H9 (cell line): ENCODE results near the gene NSFL1C. TPM values are rescaled to one million over a fixed set of nuclear protein-coding genes. Genes with fewer than 3 reads are reported as not detected.

Experiments
- DNase-seq: peaks from one replicate; pipeline ENCODE4 v3.0.0-alpha.2; 2017
- H2AFZ ChIP-seq: one replicate; pipeline ENCODE4 v1.6.1; 2013; ENCODE audit warnings: mild to moderate bottlenecking, low read length, control low read depth, moderate library complexity
- H2AK5ac ChIP-seq: 2 replicates; pipeline ENCODE4 v1.6.1; 2013; ENCODE audit warnings: low read length, control low read depth, mixed read lengths; ENCODE audit not compliant: insufficient read length
- H2BK120ac ChIP-seq: one replicate; pipeline ENCODE4 v1.6.1; 2013; ENCODE audit warnings: low read depth, mild to moderate bottlenecking, low read length, control low read depth, inconsistent platforms; ENCODE audit not compliant: poor library complexity, severe bottlenecking
- H2BK12ac ChIP-seq: 2 replicates; pipeline ENCODE4 v1.6.1; 2013; ENCODE audit warnings: low read length, control low read depth, mixed read lengths, low read depth; ENCODE audit not compliant: insufficient read length
- H2BK15ac ChIP-seq: 2 replicates; pipeline ENCODE4 v1.6.1; 2013; ENCODE audit warnings: low read depth, low read length, control low read depth
- H2BK20ac ChIP-seq: one replicate; pipeline ENCODE4 v1.6.1; 2013; ENCODE audit warnings: low read depth, mild to moderate bottlenecking, low read length, control low read depth, inconsistent platforms; ENCODE audit not compliant: poor library complexity, severe bottlenecking
- H2BK5ac ChIP-seq: 2 replicates; pipeline ENCODE4 v1.6.1; 2013; ENCODE audit warnings: low read length, control low read depth, mixed read lengths; ENCODE audit not compliant: insufficient read length
- H3K14ac ChIP-seq: 2 replicates; pipeline ENCODE4 v1.6.1; 2013; ENCODE audit warnings: low read length, control low read depth; ENCODE audit not compliant: insufficient read depth
- H3K18ac ChIP-seq: 2 replicates; pipeline ENCODE4 v1.6.1; 2013; ENCODE audit warnings: low read depth, mild to moderate bottlenecking, mixed read lengths, low read length, control low read depth; ENCODE audit not compliant: insufficient read length
- H3K23ac ChIP-seq: 2 replicates; pipeline ENCODE4 v1.6.1; 2013; ENCODE audit warnings: low read length, control low read depth, mixed read lengths, low read depth; ENCODE audit not compliant: insufficient read length
- H3K23me2 ChIP-seq: 2 replicates; pipeline ENCODE4 v1.6.1; 2013; ENCODE audit warnings: low read depth, mild to moderate bottlenecking, mixed read lengths, low read length, control low read depth; ENCODE audit not compliant: insufficient read length, poor library complexity, severe bottlenecking
- H3K27ac ChIP-seq: 2 replicates; pipeline ENCODE4 v1.5.1; 2013; ENCODE audit warnings: low read length, control low read depth, mixed read lengths, low read depth; ENCODE audit not compliant: insufficient read length
- H3K27me3 ChIP-seq: 2 replicates; pipeline ENCODE4 v1.6.1; 2013; ENCODE audit warnings: low read length, control low read depth, inconsistent platforms; ENCODE audit not compliant: insufficient read depth
- H3K4ac ChIP-seq: 2 replicates; pipeline ENCODE4 v1.6.1; 2013; ENCODE audit warnings: low read depth, mild to moderate bottlenecking, control low read depth, inconsistent platforms, low read length, moderate library complexity
- H3K4me1 ChIP-seq: 2 replicates; pipeline ENCODE4 v1.6.1; 2013; ENCODE audit warnings: low read length, control low read depth, inconsistent platforms; ENCODE audit not compliant: insufficient read depth
- H3K4me2 ChIP-seq: 2 replicates; pipeline ENCODE4 v1.6.1; 2013; ENCODE audit warnings: low read length, control low read depth, mixed read lengths; ENCODE audit not compliant: insufficient read length, insufficient read depth
- H3K56ac ChIP-seq: 2 replicates; pipeline ENCODE4 v1.6.1; 2013; ENCODE audit warnings: low read depth, mild to moderate bottlenecking, mixed read lengths, low read length, control low read depth; ENCODE audit not compliant: insufficient read length
- H3K79me1 ChIP-seq: 2 replicates; pipeline ENCODE4 v1.6.1; 2013; ENCODE audit warnings: low read depth, mild to moderate bottlenecking, moderate library complexity, low read length, control low read depth, inconsistent platforms; ENCODE audit not compliant: insufficient read depth, poor library complexity, severe bottlenecking
- H3K79me2 ChIP-seq: 2 replicates; pipeline ENCODE4 v1.6.1; 2013; ENCODE audit warnings: low read length, control low read depth, inconsistent platforms; ENCODE audit not compliant: insufficient read depth
- H3K9ac ChIP-seq: 2 replicates; pipeline ENCODE4 v1.6.1; 2013; ENCODE audit warnings: low read length, control low read depth, mixed read lengths; ENCODE audit not compliant: insufficient read length; ENCODE audit errors: extremely low read depth
- H3K9me3 ChIP-seq: one replicate; pipeline ENCODE4 v1.6.1; 2013; ENCODE audit warnings: low read depth, low read length, inconsistent platforms; ENCODE audit not compliant: control insufficient read depth
- H3T11ph ChIP-seq: one replicate; pipeline ENCODE4 v1.6.1; 2013; ENCODE audit warnings: mild to moderate bottlenecking, low read length, control low read depth, inconsistent platforms
- H4K20me1 ChIP-seq: one replicate; pipeline ENCODE4 v1.6.1; 2013; ENCODE audit not compliant: control insufficient read depth, insufficient read length, insufficient read depth
- H4K5ac ChIP-seq: 2 replicates; pipeline ENCODE4 v1.6.1; 2013; ENCODE audit warnings: low read depth, mild to moderate bottlenecking, mixed read lengths, low read length, control low read depth; ENCODE audit not compliant: insufficient read length
- H4K8ac ChIP-seq: replicated peaks from 2 replicates; pipeline ENCODE4 v1.6.1; 2013; ENCODE audit warnings: low read length, control low read depth, mixed read lengths, low read depth; ENCODE audit not compliant: insufficient read length
- H4K91ac ChIP-seq: 2 replicates; pipeline ENCODE4 v1.6.1; 2013; ENCODE audit warnings: low read depth, mild to moderate bottlenecking, moderate library complexity, mixed read lengths, low read length, control low read depth; ENCODE audit not compliant: insufficient read length
- H3K27ac Mint-ChIP-seq, 3 experiments: 2 replicates in 2 of 3; 3 replicates in 1 of 3; pipeline ENCODE4 v1.8.0; 2020 to 2021; ENCODE audit warnings: mixed read lengths in 3 of 3, mild to moderate bottlenecking in 1 of 3, moderate library complexity in 1 of 3
- H3K27me3 Mint-ChIP-seq: 2 replicates; pipeline ENCODE4 v1.8.0; 2021; ENCODE audit warnings: low read depth, mild to moderate bottlenecking, moderate library complexity, mixed read lengths
- H3K36me3 Mint-ChIP-seq, 3 experiments: 2 replicates in 2 of 3; 3 replicates in 1 of 3; pipeline ENCODE4 v1.8.0; 2020 to 2021; ENCODE audit warnings: low read depth in 3 of 3, mixed read lengths in 3 of 3; ENCODE audit not compliant: insufficient read depth in 1 of 3
- H3K4me1 Mint-ChIP-seq, 2 experiments: 2 replicates each; pipeline ENCODE4 v1.8.0; 2020; ENCODE audit warnings: mixed read lengths in 2 of 2
- H3K4me3 Mint-ChIP-seq, 2 experiments: 2 replicates in 1 of 2; 3 replicates in 1 of 2; pipeline ENCODE4 v1.8.0; 2020 to 2021; ENCODE audit warnings: mild to moderate bottlenecking in 2 of 2, mixed read lengths in 2 of 2, moderate library complexity in 1 of 2
- H3K9me3 Mint-ChIP-seq, 2 experiments: 2 replicates in 1 of 2; 3 replicates in 1 of 2; pipeline ENCODE4 v1.8.0; 2020; ENCODE audit warnings: mild to moderate bottlenecking in 2 of 2, mixed read lengths in 2 of 2, moderate library complexity in 1 of 2
- CTCF ChIP-seq: fragments of 200-600 bp; sonication (generic); conservative IDR thresholded peaks from 3 replicates; pipeline ENCODE4 v1.8.0; 2021; ENCODE audit warnings: antibody characterized with exemption, mild to moderate bottlenecking
- WGBS: extraction: QIAGEN DNeasy Blood & Tissue Kit; methylation state at CpG from one replicate; pipeline ENCODE4 v1.1.7; 2013; ENCODE audit warnings: missing lambda C conversion rate, low lambda C conversion rate, mixed read lengths; ENCODE audit not compliant: insufficient read length; ENCODE audit errors: extremely low coverage; 5-methylcytosine and 5-hydroxymethylcytosine counted together
- total RNA-seq: library from RNA; stranded (reverse); gene quantifications from 2 replicates; pipeline ENCODE4 v1.2.1, GENCODE V29; 2021

The NSFL1C gene
- total RNA-seq, 1 experiment from 2014 or later = 81.8 TPM

GRCh38 chr20:1396264-1396663 is 70.4 kb downstream of the NSFL1C start:
- Histone ChIP-seq H3K23me2 (peaks cover 13% of the 10 kb centered on the region), H3K14ac (no peak overlapping the region), H3K4me2 (no peak overlapping the region), H3K79me2 (peaks cover 9% of the 10 kb centered on the region; the same call in 1 of the 2 replicates), H4K5ac (no peak overlapping the region), H3K9me3 (no peaks in the 10 kb centered on the region), H2AFZ (no peak overlapping the region), H3K4me1 (peaks cover under 1% of the 10 kb centered on the region; the same call in 1 of the 2 replicates), H3K27me3 (no peaks in the 10 kb centered on the region; the same call in 1 of the 2 replicates), H2BK5ac (no peak overlapping the region), H2BK15ac (no peak overlapping the region), H4K8ac (no peak overlapping the region), H4K20me1 (no peaks in the 10 kb centered on the region), H3K23ac (no peak overlapping the region), H2AK5ac (no peak overlapping the region), H3K56ac (no peak overlapping the region), H3K79me1 (peaks cover 5% of the 10 kb centered on the region), H4K91ac (no peak overlapping the region), H2BK12ac (no peak overlapping the region), H3K27ac (no peak overlapping the region), H3K18ac (no peak overlapping the region), H2BK20ac (no peak overlapping the region), H3K4ac (no peak overlapping the region), H3T11ph (no peak overlapping the region), H2BK120ac (no peak overlapping the region), H3K9ac (no peak overlapping the region)
- Mint-ChIP-seq H3K27me3 (peaks cover 60% of the 10 kb centered on the region), H3K36me3 (peaks cover 0 to 3% (median 0%) of the 10 kb centered on the region in 3 experiments; a peak in 1 of 7 replicates), H3K9me3 (no peaks in the 10 kb centered on the region; a peak in 2 of 5 replicates), H3K4me1 (peaks cover 9 to 18% of the 10 kb centered on the region in 2 experiments), H3K4me3 (no peak overlapping the region), H3K27ac (no peak overlapping the region)
- no CpG with 5 or more reads among the region's 1 CpG for WGBS
- DNase-seq = no peak
- TF ChIP-seq CTCF = no peak
